ENCODE measurements around the gene P4HA2.

Gene P4HA2

DNA sequence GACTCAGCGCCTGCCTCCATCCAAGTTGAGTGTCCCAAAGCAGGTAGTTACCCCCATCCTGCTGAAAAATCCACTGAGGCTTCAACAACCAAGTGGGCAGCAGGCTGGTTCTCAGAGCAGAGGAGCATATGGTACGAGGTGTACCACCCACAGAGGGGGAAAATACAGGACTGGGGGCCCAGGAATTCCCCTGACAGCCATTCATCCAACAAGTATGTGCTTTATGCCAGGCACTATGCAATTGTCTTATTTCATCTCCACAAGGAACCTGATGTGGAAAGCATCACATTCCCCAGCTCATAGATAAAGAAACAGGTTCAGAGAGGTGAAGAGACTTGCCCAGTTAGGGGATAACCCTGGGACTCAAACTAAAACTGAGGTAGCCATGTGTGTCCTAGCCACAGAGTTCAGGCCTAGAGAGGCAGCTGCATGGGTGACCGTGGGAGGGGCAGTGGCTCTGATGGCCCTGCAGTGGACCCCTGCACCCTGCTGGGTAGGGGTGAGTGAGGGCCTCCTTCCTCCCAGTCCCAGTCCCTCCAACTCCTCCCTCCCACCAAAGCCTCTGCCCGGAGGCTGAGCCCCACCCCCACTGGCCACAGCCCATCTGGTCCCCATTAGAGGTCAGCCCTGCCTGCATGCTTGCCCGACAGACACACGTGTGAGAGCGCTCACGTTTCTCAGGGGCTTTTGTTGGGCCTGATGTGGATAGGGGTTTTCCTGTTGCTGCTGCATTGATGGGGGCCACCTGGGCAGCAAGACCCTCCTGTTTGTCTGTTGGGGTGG lies 41.3 kb upstream of the P4HA2 start:
- Histone ChIP-seq H3K36me3 (no peaks in the 10 kb centered on the region), H3K27me3 (peaks cover 16% of the 10 kb centered on the region), H3K4me1 (ENCODE audit: control insufficient read depth in 1 of 2, insufficient read depth in 1 of 2, low read depth in 1 of 2, low read length in 1 of 2) (peaks cover 0 to 21% of the 10 kb centered on the region in 2 experiments), H3K9me3 (no peaks in the 10 kb centered on the region), H3K4me3 (ENCODE audit: low read depth in 1 of 2, low read length in 1 of 2) (no peak overlapping the region), H3K27ac (no peak overlapping the region)
- TF ChIP-seq, protein P1, sequence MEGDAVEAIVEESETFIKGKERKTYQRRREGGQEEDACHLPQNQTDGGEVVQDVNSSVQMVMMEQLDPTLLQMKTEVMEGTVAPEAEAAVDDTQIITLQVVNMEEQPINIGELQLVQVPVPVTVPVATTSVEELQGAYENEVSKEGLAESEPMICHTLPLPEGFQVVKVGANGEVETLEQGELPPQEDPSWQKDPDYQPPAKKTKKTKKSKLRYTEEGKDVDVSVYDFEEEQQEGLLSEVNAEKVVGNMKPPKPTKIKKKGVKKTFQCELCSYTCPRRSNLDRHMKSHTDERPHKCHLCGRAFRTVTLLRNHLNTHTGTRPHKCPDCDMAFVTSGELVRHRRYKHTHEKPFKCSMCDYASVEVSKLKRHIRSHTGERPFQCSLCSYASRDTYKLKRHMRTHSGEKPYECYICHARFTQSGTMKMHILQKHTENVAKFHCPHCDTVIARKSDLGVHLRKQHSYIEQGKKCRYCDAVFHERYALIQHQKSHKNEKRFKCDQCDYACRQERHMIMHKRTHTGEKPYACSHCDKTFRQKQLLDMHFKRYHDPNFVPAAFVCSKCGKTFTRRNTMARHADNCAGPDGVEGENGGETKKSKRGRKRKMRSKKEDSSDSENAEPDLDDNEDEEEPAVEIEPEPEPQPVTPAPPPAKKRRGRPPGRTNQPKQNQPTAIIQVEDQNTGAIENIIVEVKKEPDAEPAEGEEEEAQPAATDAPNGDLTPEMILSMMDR (IDR thresholded peaks at IDR 0.05), result no peak

DNA sequence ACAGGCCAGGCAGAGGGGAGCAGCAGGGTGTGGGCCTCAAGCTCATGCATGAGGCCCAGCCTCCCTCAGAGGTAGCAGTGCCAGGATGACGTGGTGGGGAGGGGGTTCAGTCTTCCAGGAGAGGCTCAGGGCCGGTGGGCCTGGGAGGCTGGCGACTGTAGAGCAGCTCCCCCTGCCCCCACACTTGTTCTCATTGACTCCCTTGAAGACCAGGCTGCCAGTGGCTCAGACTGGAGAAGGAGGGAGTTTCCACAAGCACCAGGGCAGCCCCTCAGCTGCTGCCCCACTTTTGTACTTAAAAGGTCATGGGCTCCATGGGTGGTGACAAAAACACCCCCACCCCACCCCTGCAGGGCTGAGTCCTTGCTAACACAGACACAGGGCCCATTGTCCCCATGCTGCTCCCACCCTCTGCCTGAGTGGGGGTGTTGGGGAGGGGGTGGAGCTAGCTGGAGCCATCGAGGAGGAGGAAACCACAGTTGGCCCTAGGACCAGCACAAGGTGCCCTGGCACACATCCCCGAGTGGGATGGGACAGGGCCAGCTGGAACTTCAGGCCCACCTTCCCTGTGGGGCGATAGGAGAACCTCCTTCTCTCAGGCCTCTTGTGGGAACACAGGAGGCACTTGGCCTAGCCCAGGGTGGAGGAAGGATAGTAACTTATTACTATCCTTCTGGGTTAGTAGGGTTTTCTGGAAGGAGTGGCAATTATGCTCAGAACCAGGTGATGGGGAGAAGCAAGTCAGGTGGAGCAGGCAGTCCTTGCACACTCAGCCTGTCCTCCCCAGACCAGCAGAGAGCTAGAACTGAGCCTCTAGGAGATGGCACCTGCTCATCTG lies 40.5 kb upstream of the P4HA2 start:
- Histone ChIP-seq H3K4me3 (ENCODE audit: low read depth in 1 of 2, low read length in 1 of 2) (no peak overlapping the region), H3K27me3 (peaks cover 16% of the 10 kb centered on the region), H3K4me1 (ENCODE audit: control insufficient read depth in 1 of 2, insufficient read depth in 1 of 2, low read depth in 1 of 2, low read length in 1 of 2) (peaks cover 0 to 21% of the 10 kb centered on the region in 2 experiments), H3K9me3 (no peaks in the 10 kb centered on the region), H3K27ac (no peak overlapping the region), H3K36me3 (no peaks in the 10 kb centered on the region)
- TF ChIP-seq, protein P1 (IDR thresholded peaks at IDR 0.05), result no peak

DNA sequence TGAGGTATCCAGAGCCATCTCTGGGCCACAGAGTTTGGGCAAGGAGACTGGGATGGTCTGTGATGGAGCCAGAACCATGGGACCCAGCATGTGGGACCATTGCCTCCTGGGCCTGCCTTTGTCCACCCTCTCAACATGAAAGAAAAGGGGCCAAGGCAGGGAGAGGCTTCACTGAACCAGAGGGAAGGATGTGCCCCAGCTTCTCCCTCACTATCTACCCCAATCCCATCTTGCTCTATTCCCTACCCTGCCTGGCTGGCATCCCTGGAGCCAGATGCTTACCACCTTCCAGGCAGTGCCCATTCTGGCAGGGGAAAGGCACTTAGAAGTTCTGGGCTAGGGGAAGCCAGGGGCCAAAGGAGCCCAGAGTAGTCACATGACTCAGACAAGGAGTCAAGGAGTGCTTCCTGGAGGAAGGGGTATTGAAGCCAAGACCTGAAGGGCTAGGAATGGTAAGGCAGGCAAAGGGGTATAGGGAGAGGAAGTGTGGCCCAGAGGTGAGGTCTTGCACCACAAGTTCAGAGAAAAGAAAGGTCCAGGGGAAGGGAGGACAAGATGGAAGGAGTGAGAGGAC lies 39.6 kb upstream of the P4HA2 start:
- Histone ChIP-seq H3K36me3 (no peaks in the 10 kb centered on the region), H3K4me1 (ENCODE audit: control insufficient read depth in 1 of 2, insufficient read depth in 1 of 2, low read depth in 1 of 2, low read length in 1 of 2) (peaks cover 0 to 13% of the 10 kb centered on the region in 2 experiments), H3K27me3 (peaks cover 14% of the 10 kb centered on the region), H3K9me3 (no peaks in the 10 kb centered on the region), H3K4me3 (ENCODE audit: low read depth in 1 of 2, low read length in 1 of 2) (no peak overlapping the region), H3K27ac (no peak overlapping the region)
- TF ChIP-seq, protein P1 (IDR thresholded peaks at IDR 0.05), result no peak

DNA sequence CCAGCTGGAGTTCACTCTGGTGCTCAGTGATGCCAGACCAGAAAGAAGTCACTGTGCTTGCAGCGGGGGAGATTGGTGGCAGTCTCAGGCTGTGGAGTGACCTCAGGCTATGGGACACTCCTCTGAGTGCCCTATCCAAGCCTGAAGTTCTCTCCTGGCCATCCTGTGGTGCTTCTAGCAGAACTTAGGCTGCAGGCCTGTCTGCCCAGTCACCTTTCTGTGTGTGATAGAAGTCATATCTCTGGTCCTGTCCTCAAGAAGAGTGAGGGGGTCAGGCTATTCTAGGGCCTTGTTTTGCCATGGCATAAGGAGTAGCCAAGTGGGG lies 39.1 kb upstream of the P4HA2 start:
- no peak overlapping the region for H3K27ac ChIP-seq
- H3K4me1 ChIP-seq (ENCODE audit: control insufficient read depth in 1 of 2, insufficient read depth in 1 of 2, low read depth in 1 of 2, low read length in 1 of 2), result peaks cover 0 to 8% of the 10 kb centered on the region in 2 experiments
- no peaks in the 10 kb centered on the region for H3K36me3 ChIP-seq
- peaks cover 9% of the 10 kb centered on the region for H3K27me3 ChIP-seq
- H3K9me3 ChIP-seq, result no peaks in the 10 kb centered on the region
- no peak overlapping the region for H3K4me3 ChIP-seq (ENCODE audit: low read depth in 1 of 2, low read length in 1 of 2)
- TF ChIP-seq, protein P1 (IDR thresholded peaks at IDR 0.05), result no peak

DNA sequence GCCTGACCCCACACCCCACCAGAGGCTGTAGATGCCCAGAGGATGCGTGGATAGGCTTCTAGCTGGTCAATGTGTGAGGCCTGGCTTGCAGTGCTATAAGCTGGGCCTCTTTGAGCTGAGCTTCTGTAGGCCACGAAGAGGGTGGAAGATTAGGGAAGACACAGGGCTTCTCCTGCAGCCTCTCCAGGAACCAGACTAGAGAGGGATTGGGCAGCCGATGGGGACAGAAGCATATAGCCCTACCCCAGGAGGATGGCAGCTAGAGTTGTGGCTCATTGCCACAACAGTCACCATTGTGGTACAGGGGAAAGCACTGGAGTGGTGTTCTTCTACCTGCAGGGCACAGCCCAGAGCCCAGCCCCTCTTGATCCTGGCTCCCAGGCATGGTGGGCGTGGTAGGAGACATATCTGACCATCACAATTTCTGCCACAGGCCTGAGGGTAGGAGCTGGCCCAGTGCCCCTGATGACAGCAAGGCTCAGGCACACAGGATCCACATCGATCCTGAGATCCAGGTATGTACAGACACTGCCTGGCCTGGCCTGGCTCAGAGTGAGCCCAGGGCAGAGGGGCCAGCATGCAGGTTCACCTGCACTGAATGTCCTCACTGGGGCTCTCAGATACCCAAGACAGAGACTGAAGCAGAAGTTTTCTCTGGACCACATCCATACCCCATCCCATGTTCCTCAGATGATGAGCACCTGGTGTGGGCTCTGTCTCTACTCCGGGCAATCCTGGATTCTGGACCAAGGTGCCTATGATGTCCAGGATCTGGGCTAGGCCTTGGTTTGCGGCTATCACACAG lies 38.6 kb upstream of the P4HA2 start:
- H3K4me1 ChIP-seq (ENCODE audit: control insufficient read depth in 1 of 2, insufficient read depth in 1 of 2, low read depth in 1 of 2, low read length in 1 of 2), result peaks cover 0 to 2% of the 10 kb centered on the region in 2 experiments
- no peaks in the 10 kb centered on the region for H3K36me3 ChIP-seq
- TF ChIP-seq, protein P1 (IDR thresholded peaks at IDR 0.05), result no peak

More for the DNA sequence above, 38.6 kb upstream of the P4HA2 start:
- H3K9me3 ChIP-seq, result no peaks in the 10 kb centered on the region
- H3K4me3 ChIP-seq (ENCODE audit: low read depth in 1 of 2, low read length in 1 of 2), result no peak overlapping the region
- H3K27me3 ChIP-seq, result peaks cover 3% of the 10 kb centered on the region
- H3K27ac ChIP-seq, result no peak overlapping the region
